NCI-H748 treated with DMSO at 0.1 percent for 48 hours (cell line): ENCODE results near the gene MLXIP.
A peak's percentile ranks its signal among the peaks of the same experiment; 100 is the strongest.
"Not testable (repeated sequence)": the region's sequence is repeated elsewhere in the genome, so short reads cannot be mapped to it uniquely, and the experiment has no call there.

Experiments used
- DNase-seq: peaks from one replicate; lab custom pipeline; 2025; lab: John Stamatoyannopoulos, UW

Gene MLXIP

GRCh38 chr12:122148657-122149056 lies 70.1 kb downstream of the MLXIP start:
- DNase-seq = no peak

- DNase-seq = no peak
Measured at GRCh38 chr12:122150127-122150681, 71.6 kb downstream of the MLXIP start.

- no peak for DNase-seq
Measured at GRCh38 chr12:122152754-122153153, 74.2 kb downstream of the MLXIP start.

- no peak for DNase-seq
Measured at GRCh38 chr12:122155705-122156104, 77.1 kb downstream of the MLXIP start.

GRCh38 chr12:122158700-122159285 lies 80.2 kb downstream of the MLXIP start:
- DNase-seq = no peak

GRCh38 chr12:122159882-122160281 lies 81.3 kb downstream of the MLXIP start:
- no peak for DNase-seq

- DNase-seq = no peak
Measured at GRCh38 chr12:122160761-122161160, 82.2 kb downstream of the MLXIP start.

- no peak for DNase-seq
Measured at GRCh38 chr12:122161682-122162081, 83.1 kb downstream of the MLXIP start.

- DNase-seq = no peak
Measured at GRCh38 chr12:122162976-122163375, 84.4 kb downstream of the MLXIP start.

- no peak for DNase-seq
Measured at GRCh38 chr12:122166422-122167349, 88.1 kb downstream of the MLXIP start.

GRCh38 chr12:122167356-122167925 lies 88.9 kb downstream of the MLXIP start:
- DNase-seq = no peak

GRCh38 chr12:122168492-122168891 lies 89.9 kb downstream of the MLXIP start:
- no peak for DNase-seq

GRCh38 chr12:122171399-122171798 lies 92.8 kb downstream of the MLXIP start:
- DNase-seq = no peak

GRCh38 chr12:122172262-122172939 lies 93.8 kb downstream of the MLXIP start:
- DNase-seq = no peak

- no peak for DNase-seq
Measured at GRCh38 chr12:122174155-122174845, 95.7 kb downstream of the MLXIP start, which contains the start of gene IL31. TSS of gene IL31 (minus strand) at chr12:122174221. CDS start at chr12:122174172, 49 bp downstream.

GRCh38 chr12:122176473-122176872 lies 97.9 kb downstream of the MLXIP start:
- not testable (repeated sequence) for DNase-seq

GRCh38 chr12:122182887-122183587 lies 104.5 kb downstream of the MLXIP start, which contains the start of gene LRRC43:
TSS of gene LRRC43 (plus strand) at chr12:122183123. CDS start at chr12:122183145, 22 bp downstream.
- DNase-seq = peak; percentile 39

GRCh38 chr12:122183588-122183940 lies 105.0 kb downstream of the MLXIP start:
- DNase-seq = no peak

GRCh38 chr12:122184517-122184916 lies 106.0 kb downstream of the MLXIP start:
- DNase-seq = no peak

- DNase-seq = no peak
Measured at GRCh38 chr12:122185079-122185478, 106.5 kb downstream of the MLXIP start.
